Neural progenitor cell (in vitro differentiated cells): ENCODE measurements around the gene ACOD1. TPM values are rescaled to one million over a fixed set of nuclear protein-coding genes. Genes with fewer than 3 reads are reported as not detected.

Experiments
- DNase-seq: peaks from one replicate; pipeline ENCODE4 v3.0.0-alpha.2; 2016; ENCODE audit warnings: low spot score
- H2AFZ ChIP-seq: fragments of 200-600 bp; sonication (generic); replicated peaks from 2 replicates; pipeline ENCODE4 v1.6.1; 2016; ENCODE audit warnings: antibody characterized with exemption
- H3F3A ChIP-seq: fragments of 200-600 bp; sonication (generic); 2 replicates; pipeline ENCODE4 v1.6.1; 2016; ENCODE audit warnings: antibody characterized with exemption, low read depth
- H3K27ac ChIP-seq: fragments of 200-600 bp; sonication (generic); 2 replicates; pipeline ENCODE4 v1.5.1; 2016; ENCODE audit warnings: mild to moderate bottlenecking
- H3K27me3 ChIP-seq: fragments of 200-600 bp; sonication (generic); 2 replicates; pipeline ENCODE4 v1.6.1; 2016; ENCODE audit warnings: mild to moderate bottlenecking, moderate library complexity
- H3K36me3 ChIP-seq: fragments of 200-600 bp; sonication (generic); 2 replicates; pipeline ENCODE4 v1.5.1; 2016
- H3K4me1 ChIP-seq: fragments of 200-600 bp; sonication (generic); 2 replicates; pipeline ENCODE4 v1.6.1; 2016; ENCODE audit warnings: mixed run types
- H3K4me2 ChIP-seq: fragments of 200-600 bp; sonication (generic); 2 replicates; pipeline ENCODE4 v1.6.1; 2016
- H3K4me3 ChIP-seq: fragments of 200-600 bp; sonication (generic); 2 replicates; pipeline ENCODE4 v1.5.1; 2016
- H3K79me2 ChIP-seq: fragments of 200-600 bp; sonication (generic); 2 replicates; pipeline ENCODE4 v1.6.1; 2016; ENCODE audit warnings: low read depth
- H3K9ac ChIP-seq: fragments of 200-600 bp; sonication (generic); 2 replicates; pipeline ENCODE4 v1.6.1; 2016
- H3K9me3 ChIP-seq: fragments of 200-600 bp; sonication (generic); 2 replicates; pipeline ENCODE4 v1.5.1; 2016; ENCODE audit warnings: low read depth
- H4K20me1 ChIP-seq: fragments of 200-600 bp; sonication (generic); 2 replicates; pipeline ENCODE4 v1.6.1; 2016; ENCODE audit warnings: low read depth
- H3K27ac Mint-ChIP-seq: 3 replicates; pipeline ENCODE4 v1.8.0; 2021; ENCODE audit warnings: mixed read lengths
- H3K27me3 Mint-ChIP-seq: 2 replicates; pipeline ENCODE4 v1.8.0; 2022; ENCODE audit warnings: low read depth, mild to moderate bottlenecking, inconsistent platforms, moderate library complexity, mixed read lengths; ENCODE audit not compliant: insufficient read depth
- H3K36me3 Mint-ChIP-seq: 3 replicates; pipeline ENCODE4 v1.8.0; 2021; ENCODE audit warnings: mixed read lengths
- H3K4me1 Mint-ChIP-seq: 3 replicates; pipeline ENCODE4 v1.8.0; 2021; ENCODE audit warnings: mixed read lengths
- H3K4me3 Mint-ChIP-seq: 3 replicates; pipeline ENCODE4 v1.8.0; 2021; ENCODE audit warnings: mild to moderate bottlenecking, moderate library complexity, mixed read lengths
- H3K9me3 Mint-ChIP-seq: 3 replicates; pipeline ENCODE4 v1.8.0; 2020; ENCODE audit warnings: mixed read lengths
- CTCF ChIP-seq: fragments of 200-600 bp; sonication (generic); IDR thresholded peaks from 2 replicates; pipeline ENCODE4 v1.5.1; 2017; ENCODE audit warnings: antibody characterized with exemption, mild to moderate bottlenecking
- EZH2 ChIP-seq: fragments of 200-600 bp; sonication (generic); IDR thresholded peaks from 2 replicates; pipeline ENCODE4 v1.6.1; 2017; ENCODE audit warnings: antibody characterized with exemption, mild to moderate bottlenecking, moderate library complexity
- EZH2phosphoT487 ChIP-seq: fragments of 200-600 bp; sonication (generic); IDR thresholded peaks from 2 replicates; pipeline ENCODE4 v1.6.1; 2017; ENCODE audit warnings: antibody characterized with exemption
- total RNA-seq: library from RNA; depleted of rRNA; stranded (reverse); fragments of >200 nt; gene quantifications from 2 replicates; pipeline ENCODE4 v1.2.3, GENCODE V29; 2015; ENCODE audit warnings: low replicate concordance

Gene ACOD1
- total RNA-seq, 1 donor from 2014 or later, result not detected

DNA sequence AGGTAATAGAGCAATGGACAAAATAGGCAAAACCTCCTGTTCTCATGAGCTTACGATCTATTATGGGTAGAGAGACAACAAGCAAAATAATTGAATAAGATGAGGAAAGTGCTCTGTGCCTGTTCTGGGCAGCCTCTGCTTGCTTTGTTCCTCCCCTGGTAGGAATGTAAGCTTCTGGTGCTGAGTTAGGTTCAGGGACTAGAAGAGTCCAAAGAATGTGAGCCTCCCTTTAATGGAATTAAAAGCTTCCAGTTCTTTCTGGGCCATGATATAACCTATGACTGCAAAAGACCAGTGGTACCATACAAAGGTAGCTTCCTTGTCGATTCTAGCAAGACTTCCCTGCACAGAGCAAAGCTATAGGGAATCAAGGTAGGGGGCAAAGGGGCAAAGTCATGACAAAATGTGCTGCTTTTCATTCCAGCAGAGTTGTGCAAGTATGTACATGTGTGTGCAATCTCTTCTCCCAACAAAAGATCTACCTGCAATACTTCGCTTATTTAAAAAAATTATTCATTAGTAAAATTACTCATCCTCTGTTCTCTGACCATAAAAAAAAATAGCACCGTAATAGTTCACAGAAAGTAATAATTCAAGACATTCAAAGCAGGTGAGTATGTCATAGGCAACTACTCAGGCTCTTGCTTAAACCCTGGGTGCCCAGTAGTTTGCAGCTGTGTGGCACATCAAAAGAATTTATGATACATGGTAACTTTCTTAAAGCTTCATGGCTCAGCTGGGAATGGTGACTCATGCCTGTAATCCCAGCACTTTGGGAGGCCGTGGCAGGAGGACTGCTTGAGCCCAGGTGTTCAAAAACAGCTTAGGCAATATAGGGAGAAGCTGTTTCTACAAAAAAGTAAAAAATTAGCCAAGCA, 21.4 kb downstream of the ACOD1 start:
- Mint-ChIP-seq H3K27ac (no peak overlapping the region), H3K36me3 (no peaks in the 10 kb centered on the region), H3K4me1 (no peaks in the 10 kb centered on the region), H3K9me3 (no peaks in the 10 kb centered on the region), H3K4me3 (no peak overlapping the region), H3K27me3 (peaks cover 6% of the 10 kb centered on the region)
- no peak overlapping the region for H2AFZ ChIP-seq
- H3K4me2 ChIP-seq, result no peak overlapping the region
- no peaks in the 10 kb centered on the region for H4K20me1 ChIP-seq
- TF ChIP-seq CTCF (no peak), EZH2phosphoT487 (no peak), EZH2 (no peak)
- H3K4me1 ChIP-seq, result no peaks in the 10 kb centered on the region
- no peaks in the 10 kb centered on the region for H3K79me2 ChIP-seq
- peak; percentile 12 for DNase-seq
- no peaks in the 10 kb centered on the region for H3K27me3 ChIP-seq
- H3F3A ChIP-seq, result no peaks in the 10 kb centered on the region
- H3K9ac ChIP-seq, result no peak overlapping the region
- no peak overlapping the region for H3K4me3 ChIP-seq
- H3K27ac ChIP-seq, result no peak overlapping the region
- no peaks in the 10 kb centered on the region for H3K9me3 ChIP-seq
- H3K36me3 ChIP-seq, result no peaks in the 10 kb centered on the region

- Mint-ChIP-seq H3K27me3 (peaks cover 6% of the 10 kb centered on the region), H3K27ac (no peak overlapping the region), H3K4me1 (no peaks in the 10 kb centered on the region), H3K4me3 (no peak overlapping the region), H3K9me3 (no peaks in the 10 kb centered on the region), H3K36me3 (no peaks in the 10 kb centered on the region)
- Histone ChIP-seq H3K4me1 (no peaks in the 10 kb centered on the region), H3K9me3 (no peaks in the 10 kb centered on the region), H3K27me3 (no peaks in the 10 kb centered on the region), H3K79me2 (no peaks in the 10 kb centered on the region), H3K27ac (no peak overlapping the region), H3K4me2 (no peak overlapping the region), H3K36me3 (no peaks in the 10 kb centered on the region), H4K20me1 (no peaks in the 10 kb centered on the region), H3K4me3 (no peak overlapping the region), H3F3A (no peaks in the 10 kb centered on the region), H2AFZ (no peak overlapping the region), H3K9ac (no peak overlapping the region)
- TF ChIP-seq EZH2phosphoT487, result no peak
- no peak for TF ChIP-seq EZH2
- TF ChIP-seq CTCF, result no peak
- DNase-seq, result no peak
Measured at GRCh38 chr13:76971215-76971614, 22.9 kb downstream of the ACOD1 start.

GRCh38 chr13:76971851-76972829, 23.8 kb downstream of the ACOD1 start:
- no peaks in the 10 kb centered on the region for H3K36me3 Mint-ChIP-seq
- TF ChIP-seq EZH2, result no peak
- no peak for TF ChIP-seq CTCF
- TF ChIP-seq EZH2phosphoT487, result no peak
- Histone ChIP-seq H3K4me2 (no peak overlapping the region), H4K20me1 (no peaks in the 10 kb centered on the region), H2AFZ (no peak overlapping the region), H3K9ac (no peak overlapping the region), H3F3A (no peaks in the 10 kb centered on the region), H3K9me3 (no peaks in the 10 kb centered on the region), H3K79me2 (no peaks in the 10 kb centered on the region), H3K27me3 (no peaks in the 10 kb centered on the region), H3K4me3 (no peak overlapping the region), H3K4me1 (no peaks in the 10 kb centered on the region), H3K36me3 (no peaks in the 10 kb centered on the region), H3K27ac (no peak overlapping the region)
- no peak overlapping the region for H3K27ac Mint-ChIP-seq
- DNase-seq, result no peak
- peaks cover 6% of the 10 kb centered on the region for H3K27me3 Mint-ChIP-seq
- no peaks in the 10 kb centered on the region for H3K4me1 Mint-ChIP-seq
- no peak overlapping the region for H3K4me3 Mint-ChIP-seq
- no peaks in the 10 kb centered on the region for H3K9me3 Mint-ChIP-seq
